ENCODE results near the gene SMPD3. TPM values are rescaled to one million over a fixed set of nuclear protein-coding genes. Genes with fewer than 3 reads are reported as not detected.

SMPD3 gene
- total RNA-seq, 4 donors from 2014 or later, result 2.3 TPM; not detected in 3

DNA sequence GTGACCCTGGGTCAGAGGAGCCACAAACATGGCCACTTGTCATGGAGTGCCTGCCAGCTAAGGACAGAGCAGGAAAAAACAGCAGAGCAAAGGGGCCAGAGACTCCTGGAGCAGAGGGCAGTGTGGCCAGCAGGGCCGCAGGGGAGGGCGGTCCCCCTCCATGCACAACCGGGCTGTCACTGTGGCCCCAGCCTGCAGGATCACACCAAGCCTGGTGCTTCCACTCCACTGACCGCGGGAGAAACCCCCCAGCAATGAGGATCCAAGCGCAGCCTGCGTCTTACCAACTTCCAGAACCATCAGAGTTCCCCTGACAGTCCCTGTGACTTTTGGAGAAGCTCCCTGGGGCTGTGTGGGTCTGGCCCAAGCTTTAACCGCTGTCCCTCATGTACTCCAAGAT is 75.5 kb downstream of the SMPD3 start:
- no peaks in the 10 kb centered on the region for H3K27me3 ChIP-seq
- intact Hi-C loops (cut with DNase I; ENCODE audit: low total_unique reads) (no loop called here), in situ Hi-C loops (cut with MboI; ENCODE audit: low sequenced_read_pairs in 4 of 4) (no loop called here)
- ATAC-seq (no peak), DNase-seq (no peak)
- peaks cover 0 to 7% of the 10 kb centered on the region in 2 donors for H3K4me1 ChIP-seq
- no peaks in the 10 kb centered on the region for H3K36me3 ChIP-seq
- no peak for TF ChIP-seq POLR2A (IDR thresholded peaks at IDR 0.05)
- TF ChIP-seq, protein P1, sequence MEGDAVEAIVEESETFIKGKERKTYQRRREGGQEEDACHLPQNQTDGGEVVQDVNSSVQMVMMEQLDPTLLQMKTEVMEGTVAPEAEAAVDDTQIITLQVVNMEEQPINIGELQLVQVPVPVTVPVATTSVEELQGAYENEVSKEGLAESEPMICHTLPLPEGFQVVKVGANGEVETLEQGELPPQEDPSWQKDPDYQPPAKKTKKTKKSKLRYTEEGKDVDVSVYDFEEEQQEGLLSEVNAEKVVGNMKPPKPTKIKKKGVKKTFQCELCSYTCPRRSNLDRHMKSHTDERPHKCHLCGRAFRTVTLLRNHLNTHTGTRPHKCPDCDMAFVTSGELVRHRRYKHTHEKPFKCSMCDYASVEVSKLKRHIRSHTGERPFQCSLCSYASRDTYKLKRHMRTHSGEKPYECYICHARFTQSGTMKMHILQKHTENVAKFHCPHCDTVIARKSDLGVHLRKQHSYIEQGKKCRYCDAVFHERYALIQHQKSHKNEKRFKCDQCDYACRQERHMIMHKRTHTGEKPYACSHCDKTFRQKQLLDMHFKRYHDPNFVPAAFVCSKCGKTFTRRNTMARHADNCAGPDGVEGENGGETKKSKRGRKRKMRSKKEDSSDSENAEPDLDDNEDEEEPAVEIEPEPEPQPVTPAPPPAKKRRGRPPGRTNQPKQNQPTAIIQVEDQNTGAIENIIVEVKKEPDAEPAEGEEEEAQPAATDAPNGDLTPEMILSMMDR (IDR thresholded peaks at IDR 0.05 in 4 of 5, conservative IDR thresholded peaks at IDR 0.05 in 1 of 5), result no peak
- H3K4me3 ChIP-seq, result no peak overlapping the region
- no peak overlapping the region for H3K27ac ChIP-seq
- H3K9me3 ChIP-seq, result no peaks in the 10 kb centered on the region

DNA sequence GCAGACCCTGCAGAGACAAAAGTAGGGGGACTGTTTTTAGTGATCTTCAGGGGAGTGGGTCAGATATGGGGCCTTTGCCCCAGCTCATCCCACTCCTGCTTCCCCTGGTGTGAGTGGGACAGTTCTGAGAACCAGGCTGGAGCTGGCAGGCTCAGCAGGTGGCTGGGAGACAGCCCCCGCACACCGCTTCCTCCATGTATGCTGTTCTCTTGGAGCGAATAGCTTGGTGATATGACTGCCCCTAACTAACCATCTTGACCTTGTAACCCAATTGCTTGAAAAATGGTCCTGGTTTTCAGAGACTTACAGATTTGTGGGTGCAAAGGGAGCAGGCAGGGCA is 76.0 kb downstream of the SMPD3 start:
- TF ChIP-seq, protein P1 (IDR thresholded peaks at IDR 0.05 in 4 of 5, conservative IDR thresholded peaks at IDR 0.05 in 1 of 5), result no peak
- TF ChIP-seq POLR2A (IDR thresholded peaks at IDR 0.05), result no peak
- in situ Hi-C loops (cut with MboI; ENCODE audit: low sequenced_read_pairs in 4 of 4), result no loop called here

DNA sequence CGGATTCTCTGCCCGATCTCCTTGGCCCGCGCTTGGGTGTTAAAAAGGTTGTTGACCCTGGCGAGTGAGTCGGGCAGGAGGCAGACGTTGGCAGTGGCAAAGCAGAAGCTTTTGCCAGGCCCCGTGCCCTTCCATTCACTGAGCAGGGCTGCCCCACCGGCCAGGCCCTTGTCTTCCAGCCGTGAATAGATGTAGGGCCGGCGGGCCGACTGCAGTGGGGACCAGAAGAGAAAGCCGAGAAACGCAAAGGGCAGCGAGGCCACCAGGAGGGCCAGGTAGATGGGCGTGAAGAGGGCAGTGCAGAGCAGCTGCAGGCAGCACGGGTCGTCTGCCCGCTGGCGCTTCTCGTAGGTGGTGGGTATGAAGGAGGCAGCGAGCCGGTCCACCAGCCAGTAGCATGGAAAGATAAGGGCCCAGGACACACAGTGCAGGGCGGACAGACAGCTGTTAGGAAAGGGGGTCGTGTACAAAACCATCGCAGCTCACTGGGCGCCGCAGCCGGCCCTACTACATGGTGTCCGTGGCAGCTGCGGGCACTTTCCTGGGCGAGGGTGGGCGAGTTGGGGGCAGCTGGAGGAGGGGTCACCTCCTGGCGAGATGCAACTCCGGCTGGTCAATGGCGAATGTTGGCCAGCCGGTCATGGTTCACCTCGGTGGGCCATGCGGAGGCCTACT is 76.5 kb downstream of the SMPD3 start:
- no peaks in the 10 kb centered on the region for H3K27me3 ChIP-seq

More for the DNA sequence above, 76.0 kb downstream of the SMPD3 start:
- no peaks in the 10 kb centered on the region for H3K27me3 ChIP-seq
- H3K4me1 ChIP-seq, result peaks cover 0 to 7% of the 10 kb centered on the region in 2 donors
- no peak for DNase-seq
- no peak overlapping the region for H3K27ac ChIP-seq
- intact Hi-C loops (cut with DNase I; ENCODE audit: low total_unique reads), result no loop called here
- no peaks in the 10 kb centered on the region for H3K36me3 ChIP-seq
- no peak overlapping the region for H3K4me3 ChIP-seq
- ATAC-seq, result no peak
- H3K9me3 ChIP-seq, result no peaks in the 10 kb centered on the region

DNA sequence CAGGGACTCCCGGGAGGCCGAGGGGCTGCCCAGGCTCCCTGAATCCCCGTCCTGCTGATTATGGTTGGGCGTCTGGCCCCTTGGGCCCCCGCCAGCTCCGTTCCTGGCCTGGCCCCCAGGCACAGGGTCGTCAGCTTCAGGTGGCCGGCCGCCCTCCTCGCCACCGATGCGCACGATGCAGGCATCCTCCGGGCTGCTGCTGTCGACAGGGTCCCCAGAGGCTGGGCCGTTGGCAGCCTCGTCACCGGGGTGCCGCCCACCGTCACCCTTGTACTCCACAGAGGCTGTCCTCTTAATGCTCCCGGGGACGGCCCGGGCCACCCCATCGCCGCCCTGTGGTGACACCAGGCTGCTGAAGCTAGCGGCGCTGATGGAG is 77.0 kb downstream of the SMPD3 start:
- Histone ChIP-seq H3K4me3 (no peak overlapping the region), H3K9me3 (no peaks in the 10 kb centered on the region), H3K27me3 (peaks cover 0 to 2% (median 0%) of the 10 kb centered on the region in 3 donors), H3K36me3 (no peaks in the 10 kb centered on the region), H3K27ac (no peak overlapping the region), H3K4me1 (peaks cover 0 to 7% of the 10 kb centered on the region in 2 donors)
- ATAC-seq (no peak), DNase-seq (no peak)
- no peak for TF ChIP-seq POLR2A (IDR thresholded peaks at IDR 0.05)
- intact Hi-C loops (cut with DNase I; ENCODE audit: low total_unique reads), result no loop called here
- in situ Hi-C loops (cut with MboI; ENCODE audit: low sequenced_read_pairs in 4 of 4), result no loop called here

More for the DNA sequence above, 76.5 kb downstream of the SMPD3 start:
- intact Hi-C loops (cut with DNase I; ENCODE audit: low total_unique reads), result no loop called here
- in situ Hi-C loops (cut with MboI; ENCODE audit: low sequenced_read_pairs in 4 of 4), result no loop called here
- ATAC-seq, result no peak
- Histone ChIP-seq H3K4me3 (no peak overlapping the region), H3K36me3 (no peaks in the 10 kb centered on the region), H3K9me3 (no peaks in the 10 kb centered on the region), H3K4me1 (peaks cover 0 to 7% of the 10 kb centered on the region in 2 donors), H3K27ac (no peak overlapping the region)
- no peak for DNase-seq
- TF ChIP-seq, protein P1 (IDR thresholded peaks at IDR 0.05 in 4 of 5, conservative IDR thresholded peaks at IDR 0.05 in 1 of 5), result no peak
- TF ChIP-seq POLR2A (IDR thresholded peaks at IDR 0.05), result no peak

DNA sequence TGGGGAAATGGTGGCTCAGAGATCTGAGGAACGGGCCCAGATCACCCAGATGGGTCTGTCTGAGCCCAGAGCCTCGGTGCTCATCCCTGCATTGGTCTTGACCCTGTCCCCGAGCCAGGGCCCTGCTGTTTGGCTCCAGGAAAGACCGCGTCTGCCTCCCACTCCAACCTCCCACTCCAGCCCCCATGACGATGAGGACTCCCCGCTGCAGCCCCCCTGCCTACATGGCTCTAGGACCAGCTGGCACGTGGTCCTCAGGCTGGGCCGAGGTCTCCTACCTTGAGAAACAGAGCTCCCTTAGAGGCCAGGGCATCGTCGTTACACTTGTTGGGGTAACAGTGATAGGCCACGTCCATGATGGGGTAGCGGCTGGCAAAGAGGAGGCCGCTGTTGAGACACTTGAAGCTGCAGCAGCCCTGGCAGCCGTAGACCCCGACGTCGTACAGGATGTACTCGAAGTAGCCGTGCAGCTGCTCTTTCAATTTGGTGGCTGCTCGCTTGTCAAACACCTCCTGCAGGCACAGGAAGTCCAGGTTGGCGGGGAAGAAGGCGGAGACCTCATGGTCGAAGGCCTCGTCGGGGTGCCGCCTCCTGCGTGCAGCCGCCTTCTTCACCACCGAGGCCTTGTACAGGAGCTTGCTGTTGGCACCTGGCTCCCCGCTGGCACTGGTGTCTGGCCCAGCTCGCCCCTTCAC is 77.6 kb downstream of the SMPD3 start:
- Histone ChIP-seq H3K27me3 (peaks cover 0 to 3% (median 0%) of the 10 kb centered on the region in 3 donors), H3K4me3 (no peak overlapping the region), H3K9me3 (no peaks in the 10 kb centered on the region), H3K4me1 (peaks cover 0 to 7% of the 10 kb centered on the region in 2 donors), H3K36me3 (no peaks in the 10 kb centered on the region), H3K27ac (no peak overlapping the region)
- intact Hi-C loops (cut with DNase I; ENCODE audit: low total_unique reads) (no loop called here), in situ Hi-C loops (cut with MboI; ENCODE audit: low sequenced_read_pairs in 4 of 4) (no loop called here)
- ATAC-seq (no peak), DNase-seq (no peak)
- TF ChIP-seq POLR2A (IDR thresholded peaks at IDR 0.05), result no peak
- TF ChIP-seq, protein P1 (IDR thresholded peaks at IDR 0.05 in 4 of 5, conservative IDR thresholded peaks at IDR 0.05 in 1 of 5), result no peak

Data from gastrocnemius medialis (tissue), 4 donors.